Sciatic nerve (tissue), 2 donors: ENCODE data around the gene EIF3D. TPM values are rescaled to one million over a fixed set of nuclear protein-coding genes. Genes with fewer than 3 reads are reported as not detected.
"Not testable (repeated sequence)": the region's sequence is repeated elsewhere in the genome, so short reads cannot be mapped to it uniquely, and the experiment has no call there.

Experiments
- ATAC-seq: fragments of 200-7000 bp; cut with Tn5 transposase; one replicate; pipeline ENCODE4 v1.9.1; 2020; ENCODE audit warnings: mild to moderate bottlenecking, moderate library complexity
- DNase-seq: peaks from one replicate; pipeline ENCODE4 v3.0.0-alpha.2; 2020; ENCODE audit warnings: low spot score
- intact Hi-C: fragments of 100-400 bp; cut with DNase I; formaldehyde crosslinking; loops from one replicate; pipeline ENCODE4 v1.14.2; 2022
- total RNA-seq: library from RNA; stranded (reverse); fragmentation: NEBNext Ultra II Directional; extraction: Animal tissue kit (Norgen Biotek cat#: 25700); gene quantifications from one replicate; pipeline ENCODE4 v1.2.1, GENCODE V29; 2021
- donor health status: DM: no; HTN: no; CAD: no.
- donor health status: DM: no; HTN: no; CAD: no.

Gene EIF3D
- total RNA-seq, 1 donor from 2014 or later, result 132 TPM

DNA sequence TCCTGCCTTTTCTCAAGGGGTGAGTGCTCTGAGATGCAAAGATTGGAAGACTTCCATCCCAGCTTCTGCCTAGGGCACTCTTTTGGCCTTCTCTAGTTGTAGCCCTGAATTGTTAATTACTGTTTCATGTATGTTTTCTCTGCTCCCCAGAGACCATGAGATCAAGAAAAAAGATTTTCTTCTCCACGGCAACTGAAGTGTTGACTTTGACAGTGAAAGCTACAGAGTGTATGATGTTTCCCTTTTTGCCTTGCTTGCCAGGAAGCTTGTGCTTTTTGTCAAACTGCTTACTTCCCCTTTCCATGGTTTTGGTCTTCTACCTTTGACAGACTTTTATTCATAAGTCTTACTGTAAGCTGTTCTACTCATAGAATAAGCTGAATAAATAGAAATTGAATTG is 23.3 kb upstream of the EIF3D start:
- DNase-seq (no peak), ATAC-seq (no peak)
- intact Hi-C loops, result no loop called here

DNA sequence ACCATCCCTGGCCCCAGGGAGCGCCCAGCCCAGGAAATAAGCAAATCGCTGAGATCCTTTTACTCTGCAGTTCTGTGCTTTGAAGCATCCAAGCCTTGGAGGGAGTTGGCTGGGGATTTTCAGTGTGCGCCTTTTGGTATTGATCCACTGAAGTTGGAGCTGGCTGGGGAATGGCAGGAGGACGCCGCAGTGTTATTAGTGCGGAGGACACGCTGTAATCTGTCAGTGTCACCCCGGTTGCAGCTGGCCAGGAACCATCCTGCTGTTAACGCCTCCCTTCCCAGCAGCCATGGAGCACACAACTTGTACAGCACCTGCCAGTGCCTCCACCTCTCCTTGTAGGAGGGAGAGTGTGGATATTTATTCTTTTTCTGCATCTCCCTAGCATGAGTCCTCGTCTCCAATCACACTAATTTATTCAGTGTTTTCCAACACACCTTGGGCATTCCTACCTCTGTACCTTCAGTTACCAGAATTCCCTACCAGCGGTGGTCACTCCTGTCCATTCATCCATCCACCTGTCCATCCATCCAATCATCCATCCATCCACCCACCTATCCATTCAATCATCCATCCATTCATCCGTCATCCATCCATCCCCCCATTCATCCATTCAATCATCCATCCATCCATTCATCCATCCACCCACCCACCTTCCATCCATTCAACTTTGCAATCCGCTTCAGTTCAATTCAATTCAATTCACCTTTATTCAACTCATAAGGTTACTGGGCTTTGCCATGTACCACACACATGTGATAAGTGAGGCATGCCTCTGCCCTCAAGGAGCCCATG is 21.9 kb upstream of the EIF3D start:
- no peak for DNase-seq
- no peak for ATAC-seq
- intact Hi-C loops, result no loop called here

DNA sequence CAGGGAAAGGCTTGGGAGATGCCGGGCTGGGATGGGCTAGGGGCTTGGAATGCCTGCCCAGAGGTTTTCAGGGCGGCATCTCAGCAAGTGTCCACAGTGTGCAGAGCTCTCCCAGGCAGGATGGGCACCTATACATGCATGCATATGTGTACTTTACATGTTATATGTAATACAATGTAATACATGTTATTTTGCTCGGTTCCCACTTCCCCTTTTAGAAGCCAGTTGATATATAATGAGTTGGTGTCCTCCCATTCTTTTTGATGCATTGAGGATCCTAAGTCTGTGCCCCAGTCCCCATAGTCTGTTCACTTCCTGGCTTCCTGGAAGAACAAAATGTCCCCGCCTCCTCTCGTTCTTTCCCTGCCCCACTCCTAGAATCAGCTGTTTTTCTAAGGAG is 20.1 kb upstream of the EIF3D start:
- intact Hi-C loops, result no loop called here
- DNase-seq, result no peak
- ATAC-seq, result no peak

DNA sequence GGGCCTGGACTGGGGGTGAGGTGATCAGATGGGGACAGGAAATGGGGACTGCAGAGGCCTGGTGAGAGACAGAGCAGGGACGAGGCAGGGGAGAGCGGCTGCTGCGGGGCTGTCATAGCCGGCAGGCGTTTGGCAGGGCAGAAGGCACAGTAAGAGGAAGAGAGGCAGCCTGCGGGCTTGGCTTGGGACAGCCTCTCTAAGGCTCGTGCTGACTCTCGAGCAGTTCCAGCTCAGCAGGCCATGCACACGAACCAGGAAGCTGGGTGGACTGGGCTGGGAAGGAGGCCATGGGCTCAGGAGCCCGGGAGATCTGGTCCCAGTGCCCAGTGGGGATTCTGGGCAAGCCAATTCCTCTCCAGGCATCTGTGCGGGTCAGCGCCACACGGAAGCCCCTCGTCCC is 19.6 kb upstream of the EIF3D start:
- no peak for DNase-seq
- intact Hi-C loops, result no loop called here
- no peak for ATAC-seq

DNA sequence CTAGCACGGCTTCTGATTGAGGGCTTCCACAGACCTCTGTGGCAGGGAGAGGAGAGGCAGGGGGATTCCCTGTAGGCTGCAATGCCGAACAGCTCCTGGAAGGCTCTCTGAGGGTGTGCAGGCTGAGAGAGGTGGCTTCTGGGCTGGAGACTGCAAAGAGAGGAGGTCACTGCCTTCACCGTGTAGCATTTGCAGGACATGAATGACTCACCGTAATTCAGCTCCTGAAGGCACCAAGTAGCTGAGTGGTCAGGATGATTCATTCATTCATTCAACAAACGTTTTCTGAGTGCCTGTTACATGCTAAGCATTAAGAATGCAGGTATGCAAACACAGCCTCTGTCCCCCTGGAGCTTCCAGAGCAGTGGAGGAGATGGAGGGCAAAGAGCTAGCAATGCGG is 18.0 kb upstream of the EIF3D start:
- intact Hi-C loops, result no loop called here
- DNase-seq (no peak), ATAC-seq (no peak)

DNA sequence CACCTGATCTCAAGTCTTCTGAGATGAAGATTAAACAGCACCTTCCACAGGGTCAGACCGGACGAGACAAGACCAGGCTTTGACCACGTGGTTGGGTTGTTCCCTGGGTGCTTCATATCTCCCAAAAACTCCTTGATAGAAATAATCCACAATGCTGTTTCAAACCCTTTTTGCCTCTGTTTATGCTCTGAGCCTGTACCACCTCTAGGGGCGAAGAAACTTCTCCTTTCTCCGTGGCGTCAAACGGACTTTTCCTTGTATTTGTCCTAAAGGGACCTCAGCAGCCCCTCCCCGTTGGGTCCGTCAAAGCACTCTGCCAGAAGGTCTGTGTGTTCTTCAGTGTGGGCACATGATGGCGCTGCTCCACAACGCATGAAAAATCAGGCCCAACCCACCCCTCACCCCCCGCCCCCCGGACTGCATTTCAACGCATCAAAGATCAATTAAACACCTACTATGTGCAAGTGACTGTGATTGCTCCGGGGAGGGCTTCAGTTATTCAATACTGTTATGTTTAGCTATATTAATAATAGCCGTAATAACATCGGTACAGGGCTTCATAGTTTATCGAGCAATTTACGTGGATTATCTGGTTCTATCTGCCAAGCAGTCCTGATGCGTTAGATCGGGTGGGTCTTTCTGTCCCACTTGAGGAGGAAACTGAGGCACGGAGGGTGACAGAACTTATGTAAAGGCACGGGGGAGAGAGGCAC is 17.3 kb upstream of the EIF3D start:
- peak; percentile 57 for ATAC-seq
- intact Hi-C loops, result no loop called here
- no peak for DNase-seq

DNA sequence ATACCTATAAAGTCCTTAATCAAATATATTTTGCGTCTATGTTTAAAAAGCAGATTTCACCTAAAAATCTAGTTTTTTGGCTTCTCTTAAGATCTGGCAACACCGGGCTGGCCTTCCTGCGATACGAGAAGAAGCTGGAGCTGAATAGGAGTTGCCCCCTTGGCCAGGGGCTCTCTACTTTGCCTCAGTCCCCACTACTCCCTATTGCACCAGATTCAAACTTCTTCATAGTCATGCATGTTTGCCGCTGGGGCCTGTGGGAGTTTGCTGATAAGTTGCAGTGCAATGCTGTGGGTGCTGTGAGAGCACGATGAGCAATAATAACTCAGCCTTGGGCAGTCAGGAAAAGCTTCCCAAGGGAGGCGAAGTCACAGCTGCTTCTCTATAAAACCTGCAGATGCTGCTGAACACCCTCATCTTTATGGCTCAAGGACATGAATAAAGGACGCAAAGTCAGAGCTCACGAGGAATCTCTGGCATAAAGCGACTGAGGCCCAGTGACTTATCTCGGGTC is 15.2 kb upstream of the EIF3D start:
- intact Hi-C loops, result no loop called here
- no peak for DNase-seq

DNA sequence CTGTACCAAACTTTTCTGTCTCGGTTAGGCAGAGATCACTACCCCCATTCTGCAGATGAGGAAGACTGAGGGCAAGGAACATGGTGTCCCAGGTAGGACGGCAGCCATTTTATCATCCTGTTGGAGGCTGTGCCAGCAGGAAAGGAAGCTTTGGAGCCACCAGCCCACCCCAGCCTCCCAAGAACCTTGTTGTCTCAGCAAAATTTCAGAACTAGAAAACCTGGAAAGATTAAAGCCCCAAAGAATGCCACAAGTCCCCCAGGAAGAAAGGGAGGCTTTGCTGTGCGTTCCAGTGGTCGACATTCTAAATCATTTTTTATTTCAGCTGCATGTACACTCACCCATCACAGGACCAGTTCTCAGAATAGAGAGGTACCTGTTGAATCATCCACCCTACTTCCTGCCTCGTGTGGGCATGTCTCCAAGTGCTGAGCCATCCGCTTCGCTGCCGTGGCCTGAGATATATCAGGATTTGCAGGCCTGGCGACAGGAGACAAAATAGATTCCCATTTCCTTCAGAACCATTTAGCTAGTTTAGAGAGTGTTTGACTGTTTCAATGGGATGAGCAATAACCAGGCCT is 13.0 kb upstream of the EIF3D start:
- intact Hi-C loops, result no loop called here
- no peak for ATAC-seq
- DNase-seq, result no peak

More for the DNA sequence above, 15.2 kb upstream of the EIF3D start:
- no peak for ATAC-seq

DNA sequence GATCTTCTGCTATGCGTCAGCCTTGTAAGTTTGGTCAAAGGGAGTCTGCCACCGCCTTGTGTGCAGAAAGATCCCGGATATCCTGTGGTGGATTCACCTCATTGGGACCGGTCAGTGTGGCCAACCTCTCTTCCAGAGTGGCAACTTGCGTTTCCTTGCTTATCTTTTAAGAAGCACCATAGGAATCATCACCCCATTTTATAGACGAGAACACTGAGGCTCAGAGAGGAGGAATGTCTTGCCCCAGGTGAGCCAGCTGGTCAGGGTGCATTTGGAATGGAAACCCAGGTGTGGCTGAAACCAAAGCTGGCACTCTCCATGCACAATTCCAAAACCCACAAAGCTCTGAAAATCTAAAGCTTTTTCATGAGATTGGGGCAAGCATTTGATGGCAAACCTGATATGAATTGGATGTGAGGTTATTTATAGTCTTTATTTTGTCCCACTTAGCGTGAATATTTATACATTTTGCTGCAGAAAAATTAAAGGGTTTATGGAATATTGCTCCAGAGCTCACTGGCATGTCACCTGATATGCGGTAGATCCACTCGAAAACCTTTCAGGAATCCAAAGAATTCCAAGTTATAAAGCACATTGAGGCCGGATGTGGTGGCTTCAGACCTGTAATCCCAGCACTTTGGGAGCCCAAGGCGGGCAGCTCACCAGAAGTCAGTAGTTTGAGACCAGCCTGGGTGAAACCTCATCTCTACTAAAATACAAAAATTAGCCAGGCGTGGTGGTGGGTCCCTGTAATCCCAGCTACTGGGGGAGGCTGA is 12.1 kb upstream of the EIF3D start:
- DNase-seq (no peak), ATAC-seq (no peak)
- intact Hi-C loops, result no loop called here

DNA sequence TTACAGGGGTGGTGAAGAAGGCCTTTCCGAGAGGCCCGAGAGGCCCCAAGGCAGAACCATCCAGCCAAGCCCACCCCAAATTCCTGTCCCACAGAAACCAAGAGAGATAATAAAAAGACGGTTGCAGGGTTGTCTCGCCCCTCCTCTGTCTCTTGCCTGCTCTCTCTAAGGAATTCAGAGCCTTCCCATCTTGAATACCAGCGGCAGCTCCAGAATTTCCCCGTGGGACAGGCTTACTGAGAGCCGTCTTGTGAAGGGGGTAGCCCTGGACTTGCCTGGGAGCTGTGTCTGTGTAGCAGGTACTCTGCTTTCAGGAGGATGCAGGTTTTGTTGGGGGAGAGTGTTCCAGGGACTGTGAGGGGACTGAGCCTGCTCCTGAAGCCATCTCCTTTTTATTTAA is 9.6 kb upstream of the EIF3D start:
- no peak for ATAC-seq

DNA sequence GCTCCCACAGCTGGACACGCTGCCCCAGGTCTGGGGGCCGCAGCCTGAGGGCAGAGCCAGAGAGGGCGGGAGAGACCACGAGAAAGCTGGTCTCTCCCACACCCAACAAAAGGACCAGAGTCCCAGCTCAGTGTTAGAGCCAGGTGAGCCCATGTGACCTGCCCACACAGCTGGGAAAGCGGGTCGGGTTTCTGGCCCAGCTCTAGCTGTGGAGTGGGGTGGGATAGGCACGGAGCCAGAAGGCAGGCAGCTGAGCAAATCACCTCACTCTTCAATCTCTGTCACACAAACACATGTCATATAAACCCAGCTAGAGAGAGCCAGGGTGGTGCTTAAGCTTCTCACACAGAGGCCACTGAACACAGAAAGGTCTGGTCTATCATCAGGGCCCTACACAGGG is 7.8 kb upstream of the EIF3D start:
- no peak for ATAC-seq
- intact Hi-C loops, result no loop called here
- no peak for DNase-seq

More for the DNA sequence above, 9.6 kb upstream of the EIF3D start:
- intact Hi-C loops, result no loop called here
- no peak for DNase-seq

DNA sequence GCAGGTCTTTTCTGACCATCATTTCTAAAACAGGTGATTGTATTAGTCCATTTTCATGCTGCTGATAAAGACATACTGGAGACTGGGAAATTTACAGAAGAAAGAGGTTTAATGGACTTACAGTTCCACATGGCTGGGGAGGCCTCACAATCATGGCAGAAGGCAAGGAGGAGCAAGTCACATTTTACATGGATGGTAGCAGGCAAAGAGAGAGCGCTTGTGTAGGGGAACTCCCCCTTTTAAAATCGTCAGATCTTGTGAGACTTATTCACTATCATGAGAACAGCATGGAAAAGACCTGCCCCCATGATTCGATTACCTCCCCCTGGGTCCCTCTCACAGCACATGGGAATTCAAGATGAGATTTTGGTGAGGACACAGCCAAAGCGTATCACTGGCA is 4.4 kb upstream of the EIF3D start:
- ATAC-seq, intact Hi-C loops, DNase-seq: not testable (repeated sequence)

DNA sequence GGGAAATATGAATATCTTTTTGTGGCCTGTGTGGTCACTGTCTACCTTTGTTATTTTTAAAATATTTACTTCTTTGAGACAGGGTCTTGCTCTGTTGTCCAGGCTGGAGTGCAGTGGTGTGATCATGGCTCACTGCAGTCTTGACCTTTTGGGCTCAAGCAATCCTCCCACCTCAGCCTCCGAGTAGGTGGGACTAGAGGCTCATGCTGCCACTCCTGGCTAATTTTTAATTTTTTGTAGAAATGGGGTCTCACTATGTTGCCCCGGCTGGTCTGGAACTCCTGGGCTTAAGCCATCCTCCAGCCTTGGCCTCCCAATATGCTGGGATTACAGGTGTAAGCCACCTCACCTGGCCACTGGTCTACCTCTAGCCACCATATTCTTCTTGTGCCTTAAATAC is 3.5 kb upstream of the EIF3D start:
- no peak for DNase-seq
- intact Hi-C loops, result no loop called here

DNA sequence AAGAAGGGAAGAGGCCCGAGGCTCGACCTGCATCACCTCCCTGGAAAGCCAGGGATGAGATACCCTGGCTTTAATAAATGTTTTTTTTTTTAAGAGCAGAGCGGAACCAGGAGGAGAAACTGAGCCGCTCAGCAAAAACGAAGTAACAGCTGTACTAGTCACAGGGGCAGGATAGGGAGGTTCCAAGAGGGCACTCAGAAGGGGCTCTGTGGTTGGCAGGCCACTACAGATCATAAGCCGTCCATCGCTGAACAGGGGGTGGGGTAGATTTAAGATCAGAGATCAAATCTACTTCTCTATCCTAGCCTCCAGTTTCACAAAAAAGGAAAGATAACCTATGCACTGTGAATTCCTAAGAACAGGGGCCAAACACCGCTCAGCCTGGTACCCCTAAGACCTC is 625 bp downstream of the EIF3D start:
- DNase-seq (no peak), ATAC-seq (peak; percentile 15)
- intact Hi-C loops, result no loop called here

More for the DNA sequence above, 3.5 kb upstream of the EIF3D start:
- no peak for ATAC-seq

DNA sequence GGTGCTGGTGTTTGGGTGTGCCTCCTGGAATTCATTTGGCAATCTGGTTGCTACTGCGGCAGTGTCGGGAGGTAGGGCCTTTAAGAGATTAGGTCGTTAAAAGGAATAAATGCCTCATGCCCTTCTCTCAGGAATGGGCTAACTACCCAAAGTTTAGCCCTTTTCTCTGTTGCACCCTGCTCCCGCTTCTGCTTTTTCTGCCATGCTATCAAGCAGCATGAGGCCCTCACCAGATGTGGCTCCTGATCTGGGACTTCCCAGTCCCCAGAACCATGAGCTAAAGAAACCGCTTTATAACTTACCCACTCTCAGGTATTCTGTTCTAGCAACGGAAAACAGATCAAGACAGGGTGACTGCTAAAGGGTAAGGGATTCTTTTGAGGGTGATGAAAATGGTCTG is 6.3 kb downstream of the EIF3D start:
- intact Hi-C loops, result no loop called here
- ATAC-seq (no peak), DNase-seq (no peak)

DNA sequence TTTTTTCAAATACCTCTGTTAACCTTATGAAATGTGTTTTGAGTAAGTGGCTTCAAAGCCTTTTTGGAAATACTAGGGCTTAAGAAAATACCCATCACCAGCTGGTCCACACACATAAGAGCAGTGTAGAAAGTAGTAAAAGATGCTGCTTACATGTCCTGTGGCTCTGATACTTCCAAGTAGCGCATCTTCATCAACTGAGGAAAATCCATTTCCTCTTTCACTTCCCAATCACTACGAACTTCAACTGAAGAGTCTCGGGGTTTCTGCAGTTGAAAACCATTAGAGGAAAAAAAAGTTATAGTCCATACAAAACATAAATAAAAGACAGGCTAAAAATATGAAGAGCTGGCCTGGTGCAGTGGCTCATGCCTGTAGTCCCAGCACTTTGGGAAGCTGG is 8.5 kb downstream of the EIF3D start:
- no peak for ATAC-seq
- no peak for DNase-seq
- intact Hi-C loops, result no loop called here

DNA sequence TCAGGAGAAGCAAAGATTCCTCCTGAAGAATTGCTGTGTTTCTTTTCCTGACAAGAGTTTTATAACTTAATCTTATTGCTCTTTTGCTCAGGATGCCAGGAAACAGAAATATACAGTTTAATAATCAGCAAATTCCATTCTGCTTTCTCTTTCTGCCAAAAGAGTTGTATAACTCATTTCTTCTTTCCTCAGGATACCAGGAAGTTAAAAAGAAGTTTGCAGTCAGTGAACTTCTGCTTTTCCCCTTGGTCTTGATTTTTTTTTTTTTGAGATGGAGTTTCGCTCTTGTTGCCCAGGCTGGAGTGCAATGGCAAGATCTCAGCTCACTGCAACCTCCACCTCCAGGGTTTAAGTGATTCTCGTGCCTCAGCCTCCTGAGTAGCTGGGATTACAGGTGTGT is 9.1 kb downstream of the EIF3D start:
- ATAC-seq, intact Hi-C loops, DNase-seq: not testable (repeated sequence)

DNA sequence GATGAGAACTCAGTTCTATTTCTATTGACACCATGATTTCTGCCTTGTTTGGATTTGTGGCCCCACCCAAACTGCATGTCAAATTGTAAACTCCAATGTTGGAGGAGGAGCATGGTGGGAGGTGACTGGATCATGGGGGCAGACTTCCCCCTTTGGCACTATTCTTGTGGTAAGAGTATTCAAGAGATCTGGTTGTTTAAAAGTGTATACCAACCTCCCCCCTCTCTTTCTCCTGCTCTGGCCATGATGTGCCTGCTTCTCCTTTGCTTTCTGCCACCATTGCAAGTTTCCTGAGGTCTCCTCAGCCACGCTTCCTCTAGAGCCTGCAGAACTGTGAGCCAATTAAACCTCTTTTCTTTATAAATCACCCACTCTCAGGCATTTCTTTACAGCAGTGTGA is 14.2 kb downstream of the EIF3D start:
- DNase-seq (no peak), ATAC-seq (no peak)
- intact Hi-C loops, result no loop called here

DNA sequence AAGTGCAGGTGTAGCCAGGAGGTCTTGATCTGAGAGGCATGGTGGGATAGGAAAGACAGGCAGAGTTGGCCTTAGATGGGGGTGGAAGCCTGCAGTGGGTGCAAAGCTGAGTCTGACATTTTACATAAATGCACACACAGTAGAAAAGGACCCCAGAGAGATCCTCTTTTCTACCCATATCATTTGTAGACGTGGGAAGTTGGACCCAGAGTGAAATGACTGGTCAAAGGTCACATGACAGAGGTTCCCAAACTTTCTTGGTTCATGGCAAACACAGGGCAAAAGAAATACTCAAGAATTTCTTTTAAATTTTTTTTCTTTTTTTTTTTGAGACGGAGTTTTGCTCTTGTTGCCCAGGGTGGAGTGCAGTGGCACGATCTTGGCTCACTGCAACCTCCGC is 16.0 kb downstream of the EIF3D start:
- intact Hi-C loops, result no loop called here
- DNase-seq, result no peak
- no peak for ATAC-seq
